ENCODE data around the gene POLA2. TPM values are rescaled to one million over a fixed set of nuclear protein-coding genes. Genes with fewer than 3 reads are reported as not detected.
A peak's percentile ranks its signal among the peaks of the same experiment; 100 is the strongest.

POLA2 gene
- polyA plus RNA-seq, 1 donor (not counting 4 experiments of a cell fraction or from before 2014, with no cell fraction given): 20.9 TPM

GRCh38 chr11:65217441-65218423 is 44.0 kb upstream of the POLA2 start:
- Histone ChIP-seq H3K79me2 (ENCODE audit: control insufficient read depth, insufficient read depth, low read length) (no peaks in the 10 kb centered on the region), H3K9me1 (ENCODE audit: control insufficient read depth, extremely low read depth, insufficient read depth, low read length) (no peaks in the 10 kb centered on the region), H3K4me1 (ENCODE audit: control insufficient read depth, extremely low read depth, insufficient read depth, low read length) (no peaks in the 10 kb centered on the region), H3K27me3 (ENCODE audit: control insufficient read depth, extremely low read depth, insufficient read depth, low read length) (no peaks in the 10 kb centered on the region), H3K4me3 (ENCODE audit: control insufficient read depth in 2 of 3, extremely low read depth in 1 of 3, insufficient read depth in 2 of 3, low read depth in 1 of 3, low read length in 3 of 3) (no peak overlapping the region), H2AFZ (ENCODE audit: control insufficient read depth, low read length) (no peak overlapping the region), H3K4me2 (ENCODE audit: control insufficient read depth, extremely low read depth, insufficient read depth, low read depth, low read length) (no peak overlapping the region), H3K36me3 (ENCODE audit: control insufficient read depth in 2 of 2, extremely low read depth in 1 of 2, insufficient read depth in 2 of 2, low read length in 2 of 2) (peaks cover 0 to 15% of the 10 kb centered on the region in 2 experiments), H4K20me1 (ENCODE audit: control insufficient read depth, extremely low read depth, insufficient read depth, low read length) (no peaks in the 10 kb centered on the region), H3K27ac (ENCODE audit: control insufficient read depth, insufficient read depth, low read length) (no peak overlapping the region), H3K9ac (ENCODE audit: control insufficient read depth, extremely low read depth, insufficient read depth, low read length) (no peak overlapping the region), H3K9me3 (ENCODE audit: control insufficient read depth, low read depth, low read length) (no peaks in the 10 kb centered on the region)
- no peak for TF ChIP-seq EZH2 (IDR thresholded peaks at IDR 0.05; ENCODE audit: low read length)
- peak in 1 of 3 experiments; percentile 16 for TF ChIP-seq CTCF (optimal IDR thresholded peaks at IDR 0.05 in 1 of 3, IDR thresholded peaks at IDR 0.05 in 1 of 3, conservative IDR thresholded peaks at IDR 0.05 in 1 of 3; ENCODE audit: extremely low read depth in 1 of 3, insufficient read depth in 2 of 3, low read length in 3 of 3)
- dilution Hi-C loops (cut with MboI; ENCODE audit: extremely low pct_ligation_motif_present, low sequenced_read_pairs): no loop called here
- FAIRE-seq (no peak), DNase-seq (ENCODE audit: low read depth, low spot score) (no peak)

GRCh38 chr11:65218446-65218845 is 43.3 kb upstream of the POLA2 start:
- dilution Hi-C loops (cut with MboI; ENCODE audit: extremely low pct_ligation_motif_present, low sequenced_read_pairs): no loop called here
- no peaks in the 10 kb centered on the region for H3K4me1 ChIP-seq (ENCODE audit: control insufficient read depth, extremely low read depth, insufficient read depth, low read length)
- H3K27me3 ChIP-seq (ENCODE audit: control insufficient read depth, extremely low read depth, insufficient read depth, low read length): no peaks in the 10 kb centered on the region
- H3K4me2 ChIP-seq (ENCODE audit: control insufficient read depth, extremely low read depth, insufficient read depth, low read depth, low read length): no peak overlapping the region
- no peaks in the 10 kb centered on the region for H3K9me1 ChIP-seq (ENCODE audit: control insufficient read depth, extremely low read depth, insufficient read depth, low read length)
- H4K20me1 ChIP-seq (ENCODE audit: control insufficient read depth, extremely low read depth, insufficient read depth, low read length): no peaks in the 10 kb centered on the region
- no peaks in the 10 kb centered on the region for H3K79me2 ChIP-seq (ENCODE audit: control insufficient read depth, insufficient read depth, low read length)
- FAIRE-seq (no peak), DNase-seq (ENCODE audit: low read depth, low spot score) (no peak)
- no peak overlapping the region for H3K27ac ChIP-seq (ENCODE audit: control insufficient read depth, insufficient read depth, low read length)
- H2AFZ ChIP-seq (ENCODE audit: control insufficient read depth, low read length): no peak overlapping the region
- no peak overlapping the region for H3K9ac ChIP-seq (ENCODE audit: control insufficient read depth, extremely low read depth, insufficient read depth, low read length)
- no peak overlapping the region for H3K4me3 ChIP-seq (ENCODE audit: control insufficient read depth in 2 of 3, extremely low read depth in 1 of 3, insufficient read depth in 2 of 3, low read depth in 1 of 3, low read length in 3 of 3)
- no peak for TF ChIP-seq EZH2 (IDR thresholded peaks at IDR 0.05; ENCODE audit: low read length)
- no peak for TF ChIP-seq CTCF (optimal IDR thresholded peaks at IDR 0.05 in 1 of 3, IDR thresholded peaks at IDR 0.05 in 1 of 3, conservative IDR thresholded peaks at IDR 0.05 in 1 of 3; ENCODE audit: extremely low read depth in 1 of 3, insufficient read depth in 2 of 3, low read length in 3 of 3)
- H3K9me3 ChIP-seq (ENCODE audit: control insufficient read depth, low read depth, low read length): no peaks in the 10 kb centered on the region
- H3K36me3 ChIP-seq (ENCODE audit: control insufficient read depth in 2 of 2, extremely low read depth in 1 of 2, insufficient read depth in 2 of 2, low read length in 2 of 2): peaks cover 0 to 19% of the 10 kb centered on the region in 2 experiments

All from keratinocyte (primary cell).